Right atrium auricular region (tissue), 2 donors: ENCODE measurements around the gene IDI1. TPM values are rescaled to one million over a fixed set of nuclear protein-coding genes. Genes with fewer than 3 reads are reported as not detected.

ENCODE experiments used
- DNase-seq: peaks from one replicate; pipeline ENCODE4 v3.0.0-alpha.2; 2019; ENCODE audit warnings: low spot score
- H3K27ac ChIP-seq, 2 donors: fragments of 200-600 bp; sonication (generic); 1 replicate in 1 of 2; 2 replicates in 1 of 2; pipeline ENCODE4 v1.5.1; 2016 to 2019
- H3K27me3 ChIP-seq, 2 donors: fragments of 200-600 bp; sonication (generic); one replicate each; pipeline versions ENCODE4 v1.5.1 to v1.6.0; 2017 to 2019
- H3K36me3 ChIP-seq: fragments of 200-600 bp; sonication (generic); one replicate; pipeline ENCODE4 v1.5.1; 2016
- H3K4me1 ChIP-seq, 2 donors: fragments of 200-600 bp; sonication (generic); one replicate each; pipeline versions ENCODE4 v1.5.1 to v1.6.0; 2017 to 2019
- H3K4me3 ChIP-seq, 2 donors: fragments of 200-600 bp; sonication (generic); 1 replicate in 1 of 2; 2 replicates in 1 of 2; pipeline ENCODE4 v1.5.1; 2017 to 2019; ENCODE audit warnings: mild to moderate bottlenecking in 1 of 2, moderate library complexity in 1 of 2
- H3K9me3 ChIP-seq, 2 donors: fragments of 200-600 bp; sonication (generic); one replicate each; pipeline ENCODE4 v1.5.1; 2019
- CTCF ChIP-seq, 2 donors: fragments of 200-600 bp; sonication (generic); IDR thresholded peaks; one replicate each; pipeline ENCODE4 v1.5.1; 2019; ENCODE audit warnings: antibody characterized with exemption in 2 of 2
- total RNA-seq, 2 donors: library from RNA; depleted of rRNA; stranded (reverse); fragments of >200 nt; gene quantifications; one replicate each; pipeline ENCODE4 v1.1.0, GENCODE V29; 2016

The IDI1 gene
- total RNA-seq, 2 donors from 2014 or later, result 16.7 to 24.3 TPM

GRCh38 chr10:996031-996430, 52.9 kb downstream of the IDI1 start:
- peaks cover 77% of the 10 kb centered on the region for H3K36me3 ChIP-seq
- no peak for DNase-seq
- H3K27me3 ChIP-seq, result no peaks in the 10 kb centered on the region

GRCh38 chr10:995559-995926, 53.4 kb downstream of the IDI1 start:
- Histone ChIP-seq H3K4me1 (peaks cover 0 to 4% of the 10 kb centered on the region in 2 donors), H3K4me3 (no peak overlapping the region), H3K9me3 (no peaks in the 10 kb centered on the region), H3K36me3 (peaks cover 72% of the 10 kb centered on the region), H3K27me3 (no peaks in the 10 kb centered on the region), H3K27ac (no peak overlapping the region)
- no peak for DNase-seq
- no peak for TF ChIP-seq CTCF (IDR thresholded peaks at IDR 0.05)

More at GRCh38 chr10:996031-996430, 52.9 kb downstream of the IDI1 start:
- Histone ChIP-seq H3K9me3 (no peaks in the 10 kb centered on the region), H3K4me1 (no peaks in the 10 kb centered on the region), H3K4me3 (no peak overlapping the region), H3K27ac (no peak overlapping the region)
- no peak for TF ChIP-seq CTCF (IDR thresholded peaks at IDR 0.05)

GRCh38 chr10:994836-995558, 53.9 kb downstream of the IDI1 start:
- Histone ChIP-seq H3K9me3 (no peaks in the 10 kb centered on the region), H3K27me3 (no peaks in the 10 kb centered on the region), H3K36me3 (peaks cover 66% of the 10 kb centered on the region), H3K27ac (no peak overlapping the region), H3K4me1 (peaks cover 0 to 9% of the 10 kb centered on the region in 2 donors), H3K4me3 (no peak overlapping the region)
- DNase-seq, result no peak
- no peak for TF ChIP-seq CTCF (IDR thresholded peaks at IDR 0.05)

- DNase-seq, result no peak
- no peak overlapping the region for H3K4me3 ChIP-seq
- peaks cover 0 to 23% of the 10 kb centered on the region in 2 donors for H3K4me1 ChIP-seq
- peaks cover 46% of the 10 kb centered on the region for H3K36me3 ChIP-seq
- H3K27me3 ChIP-seq, result no peaks in the 10 kb centered on the region
- H3K27ac ChIP-seq, result no peak overlapping the region
- H3K9me3 ChIP-seq, result no peaks in the 10 kb centered on the region
- TF ChIP-seq CTCF (IDR thresholded peaks at IDR 0.05), result no peak
Measured at GRCh38 chr10:992871-993270, 56.0 kb downstream of the IDI1 start.

GRCh38 chr10:992467-992866, 56.5 kb downstream of the IDI1 start:
- Histone ChIP-seq H3K36me3 (peaks cover 42% of the 10 kb centered on the region), H3K4me3 (no peak overlapping the region), H3K9me3 (no peaks in the 10 kb centered on the region), H3K27ac (no peak overlapping the region), H3K4me1 (peaks cover 0 to 26% of the 10 kb centered on the region in 2 donors), H3K27me3 (no peaks in the 10 kb centered on the region)
- DNase-seq, result no peak
- TF ChIP-seq CTCF (IDR thresholded peaks at IDR 0.05), result no peak

GRCh38 chr10:990808-991207, 58.1 kb downstream of the IDI1 start:
- Histone ChIP-seq H3K27ac (no peak overlapping the region), H3K36me3 (peaks cover 26% of the 10 kb centered on the region), H3K4me1 (peaks cover 0 to 40% of the 10 kb centered on the region in 2 donors), H3K9me3 (no peaks in the 10 kb centered on the region), H3K27me3 (no peaks in the 10 kb centered on the region), H3K4me3 (no peak overlapping the region)
- DNase-seq, result no peak
- no peak for TF ChIP-seq CTCF (IDR thresholded peaks at IDR 0.05)
